ENCODE measurements around the gene KRT76.

Gene KRT76

DNA sequence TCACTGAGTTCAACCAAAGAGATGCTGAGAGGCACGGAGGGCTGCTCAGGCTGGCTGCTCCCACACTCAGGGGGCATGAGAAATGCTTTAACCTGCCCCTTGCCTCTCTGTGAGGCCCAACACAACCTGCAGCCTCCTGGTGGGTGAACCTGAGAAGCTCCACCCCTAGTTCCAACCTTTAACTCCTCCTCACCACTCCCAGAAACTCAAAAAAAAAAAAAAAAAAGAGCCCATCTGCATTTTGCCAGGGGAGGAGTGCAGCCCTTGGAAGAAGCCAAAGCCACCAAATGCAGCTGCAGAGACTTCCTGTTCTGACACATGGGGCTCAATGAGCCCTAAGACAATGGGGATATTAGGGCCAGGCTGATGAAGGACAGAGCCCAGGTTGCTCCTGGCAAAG is 27.9 kb upstream of the KRT76 start:
- Histone ChIP-seq H3K27ac (no peak overlapping the region), H3K4me2 (no peak overlapping the region), H4K20me1 (ENCODE audit: insufficient read depth) (no peaks in the 10 kb centered on the region), H3K9ac (no peak overlapping the region), H2AFZ (ENCODE audit: low read depth) (no peak overlapping the region), H3K4me1 (ENCODE audit: low read depth, poor library complexity, severe bottlenecking) (no peaks in the 10 kb centered on the region), H3K27me3 (ENCODE audit: insufficient read depth, low read depth) (peaks cover 8% of the 10 kb centered on the region; the same call in 1 of the 2 replicates), H3K36me3 (ENCODE audit: insufficient read depth) (no peaks in the 10 kb centered on the region), H3K79me2 (ENCODE audit: insufficient read depth, low read depth) (no peaks in the 10 kb centered on the region), H3K4me3 (IDR thresholded peaks at IDR 0.05; ENCODE audit: insufficient read depth, low read depth, low read length) (no peak overlapping the region)
- TF ChIP-seq, protein P1, sequence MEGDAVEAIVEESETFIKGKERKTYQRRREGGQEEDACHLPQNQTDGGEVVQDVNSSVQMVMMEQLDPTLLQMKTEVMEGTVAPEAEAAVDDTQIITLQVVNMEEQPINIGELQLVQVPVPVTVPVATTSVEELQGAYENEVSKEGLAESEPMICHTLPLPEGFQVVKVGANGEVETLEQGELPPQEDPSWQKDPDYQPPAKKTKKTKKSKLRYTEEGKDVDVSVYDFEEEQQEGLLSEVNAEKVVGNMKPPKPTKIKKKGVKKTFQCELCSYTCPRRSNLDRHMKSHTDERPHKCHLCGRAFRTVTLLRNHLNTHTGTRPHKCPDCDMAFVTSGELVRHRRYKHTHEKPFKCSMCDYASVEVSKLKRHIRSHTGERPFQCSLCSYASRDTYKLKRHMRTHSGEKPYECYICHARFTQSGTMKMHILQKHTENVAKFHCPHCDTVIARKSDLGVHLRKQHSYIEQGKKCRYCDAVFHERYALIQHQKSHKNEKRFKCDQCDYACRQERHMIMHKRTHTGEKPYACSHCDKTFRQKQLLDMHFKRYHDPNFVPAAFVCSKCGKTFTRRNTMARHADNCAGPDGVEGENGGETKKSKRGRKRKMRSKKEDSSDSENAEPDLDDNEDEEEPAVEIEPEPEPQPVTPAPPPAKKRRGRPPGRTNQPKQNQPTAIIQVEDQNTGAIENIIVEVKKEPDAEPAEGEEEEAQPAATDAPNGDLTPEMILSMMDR (conservative IDR thresholded peaks at IDR 0.05; ENCODE audit: low read depth, low read length) = no peak

DNA sequence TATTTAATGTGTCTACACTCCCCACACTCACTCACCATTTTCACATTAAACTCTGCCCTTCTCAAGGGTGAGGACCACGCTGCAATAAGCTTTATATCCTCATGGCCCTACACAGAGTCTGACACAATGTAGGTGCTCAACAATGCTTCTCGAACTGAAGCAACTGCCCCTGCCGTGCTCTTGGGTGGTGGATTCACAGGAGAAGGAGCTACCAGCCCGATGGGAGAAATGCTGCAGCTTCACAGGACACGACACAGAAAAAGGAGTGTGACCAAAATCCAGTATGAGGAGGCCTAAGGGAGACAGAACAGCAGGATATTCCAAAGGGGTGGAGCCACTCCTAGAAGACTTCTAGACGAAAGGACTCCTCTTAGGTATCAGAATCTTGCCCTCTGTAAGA is 25.3 kb upstream of the KRT76 start:
- no peaks in the 10 kb centered on the region for H3K4me1 ChIP-seq (ENCODE audit: low read depth, poor library complexity, severe bottlenecking)
- TF ChIP-seq, protein P1 (conservative IDR thresholded peaks at IDR 0.05; ENCODE audit: low read depth, low read length) = no peak
- no peak overlapping the region for H2AFZ ChIP-seq (ENCODE audit: low read depth)
- peaks cover 11% of the 10 kb centered on the region; the same call in 1 of the 2 replicates for H3K27me3 ChIP-seq (ENCODE audit: insufficient read depth, low read depth)
- H4K20me1 ChIP-seq (ENCODE audit: insufficient read depth) = no peaks in the 10 kb centered on the region
- H3K4me3 ChIP-seq (IDR thresholded peaks at IDR 0.05; ENCODE audit: insufficient read depth, low read depth, low read length) = no peak overlapping the region
- no peak overlapping the region for H3K27ac ChIP-seq
- no peak overlapping the region for H3K4me2 ChIP-seq
- H3K36me3 ChIP-seq (ENCODE audit: insufficient read depth) = no peaks in the 10 kb centered on the region
- H3K79me2 ChIP-seq (ENCODE audit: insufficient read depth, low read depth) = no peaks in the 10 kb centered on the region
- H3K9ac ChIP-seq = no peak overlapping the region

DNA sequence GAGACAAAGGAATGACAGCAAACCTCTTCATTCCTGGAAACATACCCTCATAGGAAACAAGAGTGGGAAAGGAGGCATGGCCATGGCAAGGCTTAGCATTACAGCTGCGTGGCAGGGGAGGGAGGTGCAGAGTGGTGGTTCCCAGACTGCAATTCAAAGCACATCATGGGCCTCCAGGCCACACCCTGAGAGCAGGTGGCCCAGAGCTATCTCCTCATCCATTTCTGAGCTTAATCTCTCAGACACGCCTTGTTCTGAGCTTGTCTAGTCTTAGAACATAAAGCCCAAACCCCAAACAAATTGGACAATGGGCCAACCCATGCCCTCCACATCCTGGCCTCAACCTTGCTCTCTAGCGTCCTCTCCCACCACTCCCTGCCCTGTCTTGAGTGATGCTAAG is 24.6 kb upstream of the KRT76 start:
- Histone ChIP-seq H4K20me1 (ENCODE audit: insufficient read depth) (no peaks in the 10 kb centered on the region), H3K4me2 (no peak overlapping the region), H3K27me3 (ENCODE audit: insufficient read depth, low read depth) (peaks cover 11% of the 10 kb centered on the region; the same call in 1 of the 2 replicates), H3K36me3 (ENCODE audit: insufficient read depth) (no peaks in the 10 kb centered on the region), H3K79me2 (ENCODE audit: insufficient read depth, low read depth) (no peaks in the 10 kb centered on the region), H3K9ac (no peak overlapping the region), H3K4me1 (ENCODE audit: low read depth, poor library complexity, severe bottlenecking) (no peaks in the 10 kb centered on the region), H3K27ac (no peak overlapping the region), H2AFZ (ENCODE audit: low read depth) (no peak overlapping the region), H3K4me3 (IDR thresholded peaks at IDR 0.05; ENCODE audit: insufficient read depth, low read depth, low read length) (no peak overlapping the region)
- TF ChIP-seq, protein P1 (conservative IDR thresholded peaks at IDR 0.05; ENCODE audit: low read depth, low read length) = no peak

DNA sequence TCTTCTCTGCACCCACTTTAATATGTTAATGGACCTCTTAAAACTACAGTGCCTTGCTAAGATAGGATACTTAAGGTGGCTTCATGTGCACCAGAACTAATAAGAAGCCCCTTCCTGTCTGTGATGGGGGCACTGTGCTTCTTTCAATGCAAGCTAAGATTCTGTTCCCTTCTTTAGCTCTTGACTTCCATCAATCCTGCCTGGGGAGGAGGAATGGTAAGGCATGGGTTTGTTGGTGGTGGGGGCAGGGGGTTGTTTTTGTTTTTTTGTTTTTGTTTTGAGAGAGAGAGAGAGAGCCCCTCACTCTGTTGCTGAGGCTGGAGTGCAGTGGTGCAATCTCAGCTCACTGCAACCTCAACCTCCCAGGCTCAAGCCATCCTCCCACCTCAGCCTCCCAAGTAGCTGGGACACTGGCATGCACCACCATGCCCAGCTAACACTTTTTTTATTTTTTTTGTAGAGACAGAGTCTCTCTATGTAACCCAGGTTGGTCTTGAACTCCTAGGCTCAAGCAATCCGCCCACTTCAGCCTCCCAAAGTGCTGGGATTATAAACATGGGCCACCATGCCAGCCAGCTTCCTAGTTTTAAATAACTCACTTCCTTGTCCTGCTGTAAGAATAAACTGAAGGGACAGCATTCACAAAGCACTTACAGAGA is 23.2 kb upstream of the KRT76 start:
- no peaks in the 10 kb centered on the region for H3K36me3 ChIP-seq (ENCODE audit: insufficient read depth)
- TF ChIP-seq, protein P1 (conservative IDR thresholded peaks at IDR 0.05; ENCODE audit: low read depth, low read length) = no peak
- no peak overlapping the region for H3K27ac ChIP-seq
- no peak overlapping the region for H2AFZ ChIP-seq (ENCODE audit: low read depth)
- no peaks in the 10 kb centered on the region for H3K4me1 ChIP-seq (ENCODE audit: low read depth, poor library complexity, severe bottlenecking)
- H4K20me1 ChIP-seq (ENCODE audit: insufficient read depth) = no peaks in the 10 kb centered on the region
- H3K27me3 ChIP-seq (ENCODE audit: insufficient read depth, low read depth) = peaks cover 11% of the 10 kb centered on the region; the same call in 1 of the 2 replicates
- no peak overlapping the region for H3K9ac ChIP-seq
- no peaks in the 10 kb centered on the region for H3K79me2 ChIP-seq (ENCODE audit: insufficient read depth, low read depth)
- no peak overlapping the region for H3K4me2 ChIP-seq
- no peak overlapping the region for H3K4me3 ChIP-seq (IDR thresholded peaks at IDR 0.05; ENCODE audit: insufficient read depth, low read depth, low read length)

All from KMS-11 (cell line).